Breast epithelium (tissue), 4 donors: ENCODE results near the gene HABP4. TPM values are rescaled to one million over a fixed set of nuclear protein-coding genes. Genes with fewer than 3 reads are reported as not detected.

Source experiments
- DNase-seq, 2 donors: peaks; one replicate each; pipeline ENCODE4 v3.0.0-alpha.2; 2019; ENCODE audit warnings: low spot score in 2 of 2
- H3K27ac ChIP-seq, 2 donors: fragments of 200-600 bp; sonication (generic) in 1 of 2; one replicate each; pipeline ENCODE4 v1.5.1; 2016 to 2019; ENCODE audit warnings: mild to moderate bottlenecking in 1 of 2
- H3K27me3 ChIP-seq, 2 donors: fragments of 200-600 bp; sonication (generic) in 1 of 2; one replicate each; pipeline versions ENCODE4 v1.5.1 to v1.6.0; 2017 to 2019; ENCODE audit warnings: control low read depth in 1 of 2, mild to moderate bottlenecking in 1 of 2
- H3K36me3 ChIP-seq: fragments of 200-600 bp; one replicate; pipeline ENCODE4 v1.5.1; 2019
- H3K4me1 ChIP-seq, 2 donors: fragments of 200-600 bp; sonication (generic); one replicate each; pipeline ENCODE4 v1.5.1; 2016 to 2019; ENCODE audit warnings: control low read depth in 1 of 2
- H3K4me3 ChIP-seq, 3 donors: fragments of 200-600 bp; sonication (generic); 1 replicate in 2 of 3; 2 replicates in 1 of 3; pipeline ENCODE4 v1.5.1; 2016 to 2019; ENCODE audit warnings: mild to moderate bottlenecking in 3 of 3, moderate library complexity in 2 of 3
- H3K9me3 ChIP-seq, 2 donors: fragments of 200-600 bp; sonication (generic) in 1 of 2; one replicate each; pipeline ENCODE4 v1.5.1; 2016 to 2019; ENCODE audit warnings: control low read depth in 1 of 2
- CTCF ChIP-seq, 3 donors: fragments of 450-650 bp; IDR thresholded peaks; one replicate each; pipeline ENCODE4 v1.5.1; 2016 to 2017; ENCODE audit warnings: antibody characterized with exemption in 3 of 3, mild to moderate bottlenecking in 3 of 3, moderate library complexity in 3 of 3
- POLR2A ChIP-seq: fragments of 450-650 bp; IDR thresholded peaks from one replicate; pipeline ENCODE4 v1.6.1; 2016; ENCODE audit warnings: antibody characterized with exemption, mild to moderate bottlenecking, moderate library complexity
- POLR2AphosphoS5 ChIP-seq, 3 donors: sonication (generic); formaldehyde crosslinking; IDR thresholded peaks; one replicate each; pipeline ENCODE4 v1.6.1; 2017; ENCODE audit warnings: antibody characterized with exemption in 3 of 3
- intact Hi-C: fragments of 100-400 bp; cut with DNase I; formaldehyde crosslinking; loops from one replicate; pipeline ENCODE4 v1.15.1; 2023; ENCODE audit warnings: low total_unique reads
- total RNA-seq, 3 donors: library from RNA; depleted of rRNA; stranded (reverse); fragments of >200 nt; gene quantifications; one replicate each; pipeline ENCODE4 v1.1.0, GENCODE V29; 2016

The HABP4 gene
- total RNA-seq, 3 donors from 2014 or later: 9.7 to 26.6 (median 22.3) TPM

GRCh38 chr9:96540106-96540505 is 90.1 kb downstream of the HABP4 start:
- TF ChIP-seq POLR2AphosphoS5 (IDR thresholded peaks at IDR 0.05) (no peak), POLR2A (no peak), CTCF (IDR thresholded peaks at IDR 0.05) (no peak)
- DNase-seq: no peak
- intact Hi-C loops: no loop called here
- no peak overlapping the region for H3K4me3 ChIP-seq
- H3K9me3 ChIP-seq: no peaks in the 10 kb centered on the region
- H3K4me1 ChIP-seq: no peaks in the 10 kb centered on the region
- no peaks in the 10 kb centered on the region for H3K27me3 ChIP-seq
- peaks cover 3% of the 10 kb centered on the region for H3K36me3 ChIP-seq
- H3K27ac ChIP-seq: no peak overlapping the region

Other genes with a start within 250 kb of the HABP4 start
- gene HSD17B3, start 148.0 kb upstream of the HABP4 start, total RNA-seq: 1 to 10 TPM in 1 of 3 donors, under 1 TPM in 1, not detected in 1; 0.98 to 1.1 TPM
- gene SLC35D2, start 66.5 kb upstream of the HABP4 start, total RNA-seq: 10 to 100 TPM; 21.2 to 25.6 (median 21.3) TPM
- gene ZNF367, start 31.8 kb upstream of the HABP4 start, total RNA-seq: 1 to 10 TPM in 2 of 3 donors, under 1 TPM in 1; 0.98 to 1.8 (median 1.2) TPM
- 10 to 100 TPM; 22.0 to 33.4 (median 23.9) TPM for gene CDC14B, start 169.7 kb downstream of the HABP4 start, total RNA-seq
- gene PRXL2C, start 205.1 kb downstream of the HABP4 start, total RNA-seq: 10 to 100 TPM; 14.3 to 26.1 (median 16.1) TPM